BLaER1 treated with 17β-estradiol and CSF1 and Interleukin-3, amounts not matched to agents 10 nM and 100 nM (cell line): ENCODE data around the gene C2orf74.
"Not testable (repeated sequence)": the region's sequence is repeated elsewhere in the genome, so short reads cannot be mapped to it uniquely, and the experiment has no call there.

Experiments used
- H3K27ac ChIP-seq, 11 experiments: shearing (Covaris generic); formaldehyde crosslinking; 2 replicates each; pipeline ENCODE4 v1.8.1; 2022
- H3K27me3 ChIP-seq, 11 experiments: shearing (Covaris generic); formaldehyde crosslinking; 2 replicates each; pipeline ENCODE4 v1.8.1; 2022
- H3K36me3 ChIP-seq, 11 experiments: shearing (Covaris generic); formaldehyde crosslinking; 2 replicates each; pipeline ENCODE4 v1.8.1; 2022
- H3K4me1 ChIP-seq, 10 experiments: shearing (Covaris generic); formaldehyde crosslinking; 2 replicates each; pipeline ENCODE4 v1.8.1; 2022
- H3K4me2 ChIP-seq, 11 experiments: shearing (Covaris generic); formaldehyde crosslinking; 2 replicates each; pipeline ENCODE4 v1.8.1; 2022
- H3K4me3 ChIP-seq, 10 experiments: shearing (Covaris generic); formaldehyde crosslinking; 2 replicates each; pipeline ENCODE4 v1.8.1; 2022
- H3K9ac ChIP-seq, 11 experiments: shearing (Covaris generic); formaldehyde crosslinking; 2 replicates each; pipeline ENCODE4 v1.8.1; 2022
- H3K9me3 ChIP-seq, 11 experiments: shearing (Covaris generic); formaldehyde crosslinking; replicated peaks in 1 of 11; 2 replicates each; pipeline ENCODE4 v1.8.1; 2022
- H4K20me1 ChIP-seq, 11 experiments: shearing (Covaris generic); formaldehyde crosslinking; 2 replicates each; pipeline ENCODE4 v1.8.1; 2022
- Cebpa-rat ChIP-seq, 11 experiments: shearing (Covaris generic); IDR thresholded peaks; 2 replicates each; pipeline ENCODE4 v1.8.1; 2022

The C2orf74 gene

GRCh38 chr2:61158356-61158955, 3.5 kb upstream of the C2orf74 start:
- Histone ChIP-seq H3K27me3 (no peaks in the 10 kb centered on the region), H4K20me1 (no peaks in the 10 kb centered on the region), H3K9me3 (peaks cover 0 to 14% (median 0%) of the 10 kb centered on the region in 11 experiments; a peak in 3 of 22 replicates), H3K4me2 (peak overlapping the region; percentile 5 to 68 (median 43); a peak in 18 of 22 replicates), H3K36me3 (peaks cover 6 to 24% (median 19%) of the 10 kb centered on the region in 11 experiments; a peak in 16 of 22 replicates), H3K4me3 (no peak overlapping the region; a peak in 1 of 20 replicates), H3K27ac (peak overlapping the region in 5 of 11 experiments; percentile 18 to 58 (median 43); a peak in 8 of 22 replicates), H3K9ac (peak overlapping the region in 3 of 11 experiments; percentile 1 to 39 (median 21); a peak in 1 of 22 replicates), H3K4me1 (peaks cover 0 to 24% (median 15%) of the 10 kb centered on the region in 10 experiments; a peak in 15 of 20 replicates)
- TF ChIP-seq Cebpa-rat (IDR thresholded peaks at IDR 0.05) = no peak

GRCh38 chr2:61162721-61163120, 733 bp downstream of the C2orf74 start:
- peaks cover 20 to 64% (median 52%) of the 10 kb centered on the region in 11 experiments; a peak in 21 of 22 replicates for H3K36me3 ChIP-seq
- TF ChIP-seq Cebpa-rat (IDR thresholded peaks at IDR 0.05) = no peak
- peaks cover 0 to 24% (median 15%) of the 10 kb centered on the region in 10 experiments; a peak in 15 of 20 replicates for H3K4me1 ChIP-seq
- H3K9me3 ChIP-seq = peaks cover 0 to 14% (median 0%) of the 10 kb centered on the region in 11 experiments; a peak in 3 of 22 replicates
- H3K9ac ChIP-seq = no peak overlapping the region
- no peak overlapping the region for H3K27ac ChIP-seq
- H4K20me1 ChIP-seq = no peaks in the 10 kb centered on the region
- H3K4me3 ChIP-seq = no peak overlapping the region
- no peak overlapping the region for H3K4me2 ChIP-seq
- H3K27me3 ChIP-seq = no peaks in the 10 kb centered on the region

GRCh38 chr2:61165082-61165481, 3.1 kb downstream of the C2orf74 start:
- not testable (repeated sequence) for H4K20me1 ChIP-seq, H3K4me3 ChIP-seq, H3K27me3 ChIP-seq, H3K27ac ChIP-seq, H3K4me2 ChIP-seq, H3K9ac ChIP-seq, H3K9me3 ChIP-seq
- Histone ChIP-seq H3K4me1 (peaks cover 0 to 10% (median 0%) of the 10 kb centered on the region in 10 experiments; a peak in 6 of 20 replicates), H3K36me3 (peaks cover 20 to 64% (median 48%) of the 10 kb centered on the region in 11 experiments; a peak in 21 of 22 replicates)

- Histone ChIP-seq H3K36me3 (peaks cover 15 to 59% (median 43%) of the 10 kb centered on the region in 11 experiments; a peak in 21 of 22 replicates), H3K27me3 (no peaks in the 10 kb centered on the region), H3K27ac (no peak overlapping the region), H3K4me3 (no peak overlapping the region), H3K4me2 (no peak overlapping the region), H4K20me1 (no peaks in the 10 kb centered on the region), H3K4me1 (peaks cover 0 to 19% (median under 1%) of the 10 kb centered on the region in 10 experiments; a peak in 7 of 20 replicates), H3K9ac (no peak overlapping the region), H3K9me3 (no peaks in the 10 kb centered on the region)
- TF ChIP-seq Cebpa-rat (IDR thresholded peaks at IDR 0.05) = no peak
Observed at GRCh38 chr2:61165946-61166345, 4.0 kb downstream of the C2orf74 start.

- TF ChIP-seq Cebpa-rat (IDR thresholded peaks at IDR 0.05) = no peak
- Histone ChIP-seq H3K27me3 (no peaks in the 10 kb centered on the region), H3K36me3 (peaks cover 14 to 50% (median 43%) of the 10 kb centered on the region in 11 experiments; a peak in 21 of 22 replicates), H3K9me3 (no peaks in the 10 kb centered on the region), H3K27ac (no peak overlapping the region), H3K4me1 (peaks cover 0 to 26% (median 5%) of the 10 kb centered on the region in 10 experiments; a peak in 12 of 20 replicates), H3K4me3 (no peak overlapping the region), H4K20me1 (no peaks in the 10 kb centered on the region), H3K9ac (no peak overlapping the region), H3K4me2 (no peak overlapping the region)
Observed at GRCh38 chr2:61167579-61167978, 5.6 kb downstream of the C2orf74 start.

- TF ChIP-seq Cebpa-rat (IDR thresholded peaks at IDR 0.05) = no peak
- 0 out of 22 replicates have a peak, but pooled peaks cover 0 to under 1% (median 0%) of the 10 kb centered on the region in 11 experiments for H3K36me3 ChIP-seq
- H3K9me3 ChIP-seq = no peaks in the 10 kb centered on the region
- peaks cover 8 to 38% (median 13%) of the 10 kb centered on the region in 10 experiments for H3K4me1 ChIP-seq
- no peaks in the 10 kb centered on the region for H3K27me3 ChIP-seq
- H4K20me1 ChIP-seq = no peaks in the 10 kb centered on the region
- H3K4me2 ChIP-seq = peak overlapping the region in 1 of 11 experiments; percentile 10; a peak in 1 of 22 replicates
- H3K27ac ChIP-seq = no peak overlapping the region
- no peak overlapping the region for H3K9ac ChIP-seq
- no peak overlapping the region for H3K4me3 ChIP-seq
Observed at GRCh38 chr2:61172671-61173070, 10.7 kb downstream of the C2orf74 start.

GRCh38 chr2:61173116-61173515, 11.1 kb downstream of the C2orf74 start:
- H3K4me3 ChIP-seq = no peak overlapping the region
- peak overlapping the region in 1 of 11 experiments; percentile 10; a peak in 1 of 22 replicates for H3K4me2 ChIP-seq
- no peaks in the 10 kb centered on the region for H3K9me3 ChIP-seq
- no peaks in the 10 kb centered on the region for H4K20me1 ChIP-seq
- no peaks in the 10 kb centered on the region for H3K27me3 ChIP-seq
- H3K36me3 ChIP-seq = no peaks in the 10 kb centered on the region
- H3K27ac ChIP-seq = no peak overlapping the region
- H3K9ac ChIP-seq = no peak overlapping the region
- no peak for TF ChIP-seq Cebpa-rat (IDR thresholded peaks at IDR 0.05)
- H3K4me1 ChIP-seq = peaks cover 11 to 40% (median 16%) of the 10 kb centered on the region in 10 experiments

GRCh38 chr2:61175036-61175435, 13.0 kb downstream of the C2orf74 start:
- Histone ChIP-seq H4K20me1 (peaks cover 0 to 14% (median 3%) of the 10 kb centered on the region in 11 experiments; a peak in 12 of 22 replicates), H3K4me2 (no peak overlapping the region), H3K9ac (no peak overlapping the region), H3K9me3 (no peaks in the 10 kb centered on the region), H3K27ac (no peak overlapping the region), H3K27me3 (no peaks in the 10 kb centered on the region), H3K36me3 (peaks cover 0 to 6% (median 0%) of the 10 kb centered on the region in 11 experiments; a peak in 3 of 22 replicates), H3K4me1 (peaks cover 31 to 52% (median 35%) of the 10 kb centered on the region in 10 experiments), H3K4me3 (no peak overlapping the region)
- TF ChIP-seq Cebpa-rat (IDR thresholded peaks at IDR 0.05) = no peak
